ENCODE results near the gene ZMYND15. TPM values are rescaled to one million over a fixed set of nuclear protein-coding genes. Genes with fewer than 3 reads are reported as not detected.

ZMYND15 gene
- total and polyA plus RNA-seq, 2 of the 13 experiments (the other 11 are each of a cell fraction or from before 2014, with no cell fraction given), result 0.24 to 2.7 TPM

GRCh38 chr17:4739122-4740024, at the start of gene ZMYND15, which contains the start of gene CXCL16 (continued):
- TF ChIP-seq ZBTB33 (CRISPR knock-in tag; IDR thresholded peaks at IDR 0.05) (no peak; the same call in 1 of the 2 replicates), SP4 (CRISPR knock-in tag; IDR thresholded peaks at IDR 0.05) (0 out of 2 replicates have a peak, but pooled peaks have one; percentile 27), FLYWCH1 (CRISPR knock-in tag; IDR thresholded peaks at IDR 0.05) (no peak), POLR2A (IDR thresholded peaks at IDR 0.05; ENCODE audit: insufficient read depth in 1 of 2, low read depth in 2 of 2, low read length in 2 of 2) (peak in 1 of 2 experiments; percentile 47; a peak in 1 of 4 replicates), ZNF713 (CRISPR knock-in tag; IDR thresholded peaks at IDR 0.05) (no peak), MYC (CRISPR knock-in tag; IDR thresholded peaks at IDR 0.05; ENCODE audit: borderline replicate concordance) (no peak; the same call in 1 of the 2 replicates), ETV5 (CRISPR knock-in tag; IDR thresholded peaks at IDR 0.05; ENCODE audit: borderline replicate concordance) (no peak), SNAPC4 (CRISPR knock-in tag; IDR thresholded peaks at IDR 0.05) (no peak), ZNF773 (CRISPR knock-in tag; IDR thresholded peaks at IDR 0.05; ENCODE audit: borderline replicate concordance) (0 out of 2 replicates have a peak, but pooled peaks have one; percentile 31), NR1H2 (CRISPR knock-in tag; IDR thresholded peaks at IDR 0.05; ENCODE audit: borderline replicate concordance, low read depth) (peak; percentile 44; the same call in 1 of the 2 replicates), KLF16 (CRISPR knock-in tag; IDR thresholded peaks at IDR 0.05) (no peak), TBP (CRISPR knock-in tag; IDR thresholded peaks at IDR 0.05) (no peak), ZNF142 (CRISPR knock-in tag; IDR thresholded peaks at IDR 0.05) (peak; percentile 64; the same call in 1 of the 2 replicates), DDIT3 (CRISPR knock-in tag; IDR thresholded peaks at IDR 0.05) (no peak)
